HG03139 (cell line): Measurements from ENCODE around the gene SLC25A45.
"Not testable (repeated sequence)": the region's sequence is repeated elsewhere in the genome, so short reads cannot be mapped to it uniquely, and the experiment has no call there.

Experiments used
- ATAC-seq: cut with Tn5 transposase; IDR thresholded peaks from one replicate; pipeline ENCODE4 v1.9.1; 2021; ENCODE audit not compliant: unreplicated experiment

The SLC25A45 gene

DNA sequence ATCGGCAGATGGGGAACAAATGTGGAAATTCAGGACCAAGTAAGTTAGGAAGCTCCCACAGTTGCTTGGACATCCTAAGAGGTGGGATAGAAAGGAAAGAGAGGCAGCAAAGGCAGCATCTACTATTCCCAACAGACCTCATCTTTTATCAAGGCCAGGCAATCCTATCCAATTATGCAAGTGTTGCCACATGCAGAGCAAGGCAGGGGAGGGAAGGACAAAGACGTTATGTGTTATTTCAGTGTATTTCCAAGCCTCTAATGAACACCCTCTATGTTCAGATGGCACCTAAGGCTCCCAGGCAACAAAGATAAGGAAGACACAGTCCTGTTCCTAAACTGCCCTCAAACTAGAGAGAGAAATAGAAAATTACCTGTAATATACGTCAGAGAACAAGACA, 18.7 kb downstream of the SLC25A45 start:
- no peak for ATAC-seq

DNA sequence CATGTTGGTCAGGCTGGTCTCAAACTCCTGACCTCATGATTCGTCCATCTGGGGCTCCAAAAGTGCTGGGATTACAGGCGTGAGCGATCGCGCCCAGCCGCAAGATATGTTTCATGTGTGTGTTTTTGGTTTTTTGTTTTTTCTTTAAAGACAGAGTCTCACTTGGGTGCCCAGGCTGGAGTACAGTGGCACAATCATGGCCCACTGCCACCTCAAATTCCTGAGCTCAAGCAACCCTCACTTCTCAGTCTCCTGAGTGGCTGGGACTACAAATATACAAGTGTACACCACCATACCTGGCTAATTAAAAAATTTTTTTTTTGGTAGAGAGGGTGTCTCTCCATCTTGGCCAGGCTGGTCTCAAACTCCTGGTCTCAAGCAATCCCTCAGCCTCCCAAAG, 19.5 kb downstream of the SLC25A45 start:
- ATAC-seq = no peak

DNA sequence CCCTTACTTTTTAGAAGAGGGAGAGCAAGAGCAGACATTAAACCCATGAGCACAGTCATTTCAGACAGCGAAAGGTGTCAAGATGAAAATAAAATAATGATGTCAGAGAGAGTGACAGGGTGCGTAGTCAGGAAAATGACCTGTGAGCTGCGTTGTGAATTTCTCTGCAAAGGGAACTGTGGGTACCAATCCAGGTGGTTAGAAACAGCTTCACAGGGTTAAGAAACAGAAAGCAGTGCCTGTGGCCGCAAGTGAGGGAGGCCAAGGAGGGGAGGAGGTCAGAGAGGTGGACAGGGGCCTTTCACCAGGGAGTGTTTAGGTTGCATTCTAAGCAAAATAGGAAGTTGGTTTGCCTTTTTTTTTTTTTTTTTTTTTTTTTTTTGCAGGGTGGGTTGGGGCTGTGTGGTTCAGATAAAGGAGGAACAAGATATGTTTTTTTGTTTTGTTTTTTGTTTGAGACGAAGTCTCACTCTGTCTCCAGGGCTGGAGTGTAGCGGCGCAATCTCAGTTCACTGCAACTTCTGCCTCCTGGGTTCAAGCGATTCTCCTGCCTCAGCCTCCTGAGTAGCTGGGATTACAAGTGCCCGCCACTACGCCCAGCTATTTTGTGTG, 20.0 kb downstream of the SLC25A45 start:
- ATAC-seq = no peak

DNA sequence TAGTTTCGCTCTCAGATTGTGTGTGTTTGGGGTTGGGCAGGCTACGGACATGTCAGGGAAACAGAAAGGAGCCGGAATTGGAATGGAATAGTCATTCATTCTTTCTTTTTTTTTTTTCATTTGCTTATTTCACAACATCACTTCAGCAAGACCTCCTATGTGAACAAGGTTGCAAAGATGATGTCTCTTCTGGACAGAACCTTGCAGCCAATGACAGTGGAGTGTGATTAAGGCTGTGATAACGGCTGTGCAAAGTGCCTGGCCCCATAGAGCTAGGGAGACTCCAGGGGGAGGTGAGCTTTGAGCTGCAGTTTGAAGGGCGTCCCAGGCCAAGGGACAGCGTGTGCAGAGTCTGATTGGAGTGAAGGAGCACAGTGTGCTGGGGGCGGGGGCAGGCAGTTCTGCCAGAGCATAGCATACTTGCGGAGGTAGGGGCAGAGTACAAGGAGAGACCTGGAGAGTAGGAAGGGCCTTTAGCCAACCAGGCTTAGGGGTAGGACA, 24.5 kb downstream of the SLC25A45 start:
- no peak for ATAC-seq

DNA sequence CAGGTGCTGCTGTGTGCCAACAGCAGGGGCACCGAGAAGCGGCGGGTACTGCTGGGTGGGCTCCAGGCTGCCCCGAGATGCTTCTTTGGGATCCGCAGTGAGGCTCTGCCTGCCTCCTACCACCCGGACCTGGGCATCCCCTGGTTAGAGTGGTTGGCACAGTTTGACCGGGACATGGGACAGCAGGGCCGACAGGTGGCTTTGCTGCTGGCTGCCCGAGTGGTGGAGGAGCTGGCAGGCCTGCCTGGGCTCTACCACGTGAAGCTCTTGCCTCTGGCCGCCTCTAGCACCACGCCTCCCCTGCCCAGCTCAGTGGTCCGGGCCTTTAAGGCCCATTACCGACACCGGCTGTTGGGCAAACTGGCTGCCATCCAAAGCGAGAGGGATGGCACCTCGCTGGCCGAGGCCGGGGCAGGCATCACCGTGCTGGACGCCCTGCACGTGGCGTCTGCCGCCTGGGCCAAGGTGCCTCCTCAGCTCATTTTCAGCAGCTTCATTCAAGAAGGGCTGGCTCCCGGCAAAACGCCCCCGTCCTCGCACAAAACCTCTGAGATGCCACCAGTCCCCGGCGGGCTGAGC, 26.0 kb downstream of the SLC25A45 start:
- no peak for ATAC-seq

DNA sequence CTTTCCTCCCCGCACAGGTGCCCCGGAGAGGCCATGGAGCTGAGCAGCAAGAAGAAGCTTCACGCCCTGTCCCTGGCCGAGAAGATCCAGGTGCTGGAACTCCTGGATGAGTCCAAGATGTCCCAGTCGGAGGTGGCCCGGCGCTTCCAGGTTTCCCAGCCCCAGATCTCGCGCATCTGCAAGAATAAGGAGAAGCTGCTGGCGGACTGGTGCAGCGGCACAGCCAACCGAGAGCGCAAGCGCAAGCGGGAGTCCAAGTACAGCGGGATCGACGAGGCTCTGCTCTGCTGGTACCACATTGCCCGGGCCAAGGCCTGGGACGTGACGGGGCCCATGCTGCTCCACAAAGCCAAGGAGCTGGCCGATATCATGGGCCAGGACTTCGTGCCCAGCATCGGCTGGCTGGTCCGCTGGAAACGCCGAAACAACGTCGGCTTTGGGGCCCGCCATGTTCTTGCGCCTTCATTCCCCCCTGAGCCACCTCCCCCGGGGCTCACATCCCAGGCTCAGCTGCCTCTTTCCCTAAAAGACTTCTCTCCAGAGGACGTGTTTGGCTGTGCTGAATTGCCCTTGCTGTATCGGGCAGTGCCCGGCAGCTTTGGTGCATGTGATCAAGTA, 26.6 kb downstream of the SLC25A45 start:
- no peak for ATAC-seq

DNA sequence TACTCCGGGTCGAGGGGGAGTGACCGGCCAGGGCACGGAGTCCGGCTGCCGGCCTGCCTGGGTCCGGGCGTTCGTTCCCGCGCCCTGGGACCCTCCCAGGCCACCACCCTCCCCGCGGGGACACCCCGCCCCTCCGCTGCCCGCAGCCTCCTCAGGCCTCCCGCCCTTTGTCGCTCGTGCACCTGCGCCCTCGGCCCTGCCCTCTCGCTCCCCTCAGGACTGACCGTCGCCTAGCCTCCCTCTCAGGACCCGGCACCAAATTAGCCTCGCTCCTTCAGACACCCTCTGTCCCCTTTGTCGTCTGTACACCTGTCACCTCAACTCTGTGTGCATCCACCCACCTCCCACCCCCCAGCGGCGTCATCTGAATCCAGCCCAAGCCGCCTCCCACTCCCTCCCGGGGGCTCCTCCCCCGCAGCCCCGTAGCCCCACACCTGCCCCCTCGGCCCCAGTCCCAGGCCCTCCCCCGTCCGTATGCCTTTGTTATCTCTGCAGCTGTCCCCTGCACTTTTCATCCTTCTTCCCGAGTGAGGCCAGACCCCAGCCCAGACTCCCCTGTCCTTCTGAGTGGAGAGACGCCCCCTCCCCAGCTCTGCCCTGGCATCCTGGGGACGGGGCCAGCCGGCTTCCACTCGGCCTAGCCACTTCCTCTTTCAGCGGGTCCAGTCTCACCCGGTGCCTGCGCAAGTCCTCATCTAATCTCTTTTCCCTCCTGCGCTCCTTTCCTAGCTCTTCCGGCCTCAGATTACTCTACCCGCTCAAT, 27.3 kb downstream of the SLC25A45 start:
- ATAC-seq = peak; percentile 25

DNA sequence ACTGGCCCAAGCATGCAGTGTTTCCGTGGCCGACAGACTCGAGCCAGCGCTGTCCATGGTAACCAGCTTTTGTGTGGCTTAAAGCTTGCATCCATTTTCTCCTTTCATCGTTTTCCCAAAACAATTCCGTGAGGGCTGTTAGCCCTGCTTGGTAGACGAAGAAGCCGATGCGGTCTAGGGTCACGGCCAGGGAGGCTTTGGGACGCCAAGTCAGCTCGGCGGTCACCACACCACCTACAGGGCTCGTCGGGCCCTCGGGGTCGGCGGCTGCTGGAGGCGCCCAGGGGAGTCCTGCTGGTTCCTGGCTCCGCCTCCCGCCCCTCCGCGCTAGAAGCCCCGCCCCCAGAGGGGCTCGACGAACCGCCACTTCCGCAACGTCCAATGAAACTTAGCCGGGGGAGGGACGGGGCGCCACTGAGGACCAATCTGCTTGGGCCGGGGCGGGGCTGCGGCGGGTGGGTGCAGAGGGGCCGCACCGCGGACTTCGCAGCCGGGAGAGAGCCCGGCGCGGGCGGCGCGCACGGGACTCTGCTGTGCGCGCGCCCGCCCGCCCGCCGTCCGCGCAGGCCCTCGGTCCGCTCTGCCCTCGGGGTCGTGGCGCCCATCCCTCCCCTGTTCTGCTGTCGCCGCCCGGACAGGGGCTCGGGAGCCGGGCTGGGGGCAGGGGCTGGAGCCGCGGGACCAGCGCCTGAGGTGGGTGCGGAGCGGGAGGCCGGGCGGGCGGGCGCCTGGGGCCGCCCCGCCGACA, 28.0 kb downstream of the SLC25A45 start, which contains the start of gene TIGD3:
Gene TIGD3 (plus strand): TSS at position 487 of the 748 bp plus-strand sequence. CDS start 1,058 bp downstream, outside the sequence.
- peak; percentile 80 for ATAC-seq

DNA sequence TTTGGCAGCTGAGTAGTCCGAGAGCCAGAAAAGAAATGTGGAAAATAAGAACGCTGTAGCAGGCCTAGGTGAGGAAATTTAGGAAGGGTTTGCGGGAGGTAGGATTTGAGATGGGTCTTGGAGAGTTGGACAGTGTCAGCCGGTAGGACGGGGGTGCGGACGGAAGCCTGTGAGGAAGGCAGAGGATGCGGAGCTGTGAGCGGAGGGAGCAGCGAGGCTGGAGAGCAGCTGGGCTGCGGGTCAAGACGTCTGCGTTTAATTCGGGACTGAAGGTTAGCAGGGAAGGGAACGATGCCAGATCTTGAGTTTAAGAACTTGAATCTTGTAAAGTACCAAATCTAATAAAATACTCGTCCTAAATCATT, 28.6 kb downstream of the SLC25A45 start:
- no peak for ATAC-seq

DNA sequence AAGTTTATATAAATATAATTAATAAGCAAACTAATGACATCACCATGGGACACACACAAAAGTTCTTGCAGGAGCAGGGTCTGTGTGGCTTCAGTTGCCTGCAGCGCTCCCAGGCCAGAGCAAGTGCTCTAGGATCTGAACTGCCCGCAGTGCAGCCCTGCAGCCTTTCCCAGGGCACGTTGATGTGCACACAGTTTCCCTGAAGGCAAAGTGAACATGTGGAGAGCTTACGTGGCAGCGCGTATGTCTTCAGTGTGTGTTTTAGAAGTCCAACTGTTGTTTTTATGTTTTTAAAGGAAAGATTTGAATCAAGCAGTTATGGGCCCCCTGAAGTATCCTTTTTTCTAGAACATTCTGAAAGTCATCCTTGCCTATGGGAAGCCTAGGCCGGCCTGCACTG, 29.1 kb downstream of the SLC25A45 start:
- ATAC-seq = no peak

DNA sequence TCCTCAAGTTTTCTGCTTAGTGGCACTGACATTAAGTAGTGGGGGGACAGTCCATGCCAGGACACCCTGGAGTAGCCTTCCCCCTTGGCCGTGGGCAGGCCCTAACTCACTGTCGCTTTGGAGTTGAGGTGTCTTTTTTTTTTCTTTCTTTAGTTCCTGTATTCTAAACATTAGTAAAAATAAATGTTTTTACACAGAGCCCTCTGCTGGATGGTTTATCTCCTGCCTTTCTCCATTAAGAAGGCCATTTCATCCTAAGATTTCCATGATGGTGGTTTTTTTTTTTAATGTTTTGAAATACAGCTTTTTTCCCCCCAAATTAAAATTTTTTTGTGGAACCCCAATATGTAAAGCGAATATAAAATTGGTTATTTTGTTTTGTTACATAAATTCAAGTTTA, 29.7 kb downstream of the SLC25A45 start:
- no peak for ATAC-seq

DNA sequence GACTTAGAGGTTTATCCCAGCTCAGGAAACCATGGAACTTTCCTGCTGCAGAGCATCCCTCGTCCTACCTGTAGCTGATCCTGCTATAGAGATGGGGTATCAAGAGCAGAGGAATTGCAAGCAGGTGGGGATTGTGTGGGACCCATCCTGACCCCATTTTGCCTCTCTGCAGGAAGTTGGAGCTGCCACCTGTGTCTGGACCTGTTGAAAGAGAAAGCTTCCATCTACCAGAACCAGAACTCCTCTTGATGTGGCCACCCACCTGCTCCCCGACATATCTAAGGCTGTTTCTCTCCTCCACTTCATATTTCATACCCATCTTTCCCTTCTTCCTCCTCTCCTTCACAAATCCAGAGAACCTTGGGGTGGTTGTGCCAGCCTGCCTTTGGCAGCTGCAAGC, 30.9 kb downstream of the SLC25A45 start:
- no peak for ATAC-seq

DNA sequence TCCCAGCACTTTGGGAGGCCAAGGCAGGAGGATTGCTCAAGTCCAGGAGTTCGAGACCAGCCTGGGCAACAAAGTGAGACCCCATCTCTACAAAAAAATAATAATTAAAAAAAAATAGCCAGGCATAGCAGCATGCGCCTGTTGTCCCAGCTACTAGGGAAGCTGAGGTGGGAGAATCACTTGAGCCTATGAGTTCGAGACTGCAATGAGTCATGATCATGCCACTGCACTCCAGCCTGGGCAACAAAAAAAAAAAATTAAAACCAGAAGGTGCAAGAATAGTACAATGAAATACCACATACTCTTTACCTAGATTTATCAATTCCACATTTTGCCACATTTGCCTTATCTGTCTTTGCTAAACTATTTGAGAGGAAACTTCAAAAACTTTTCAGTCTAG, 40.6 kb downstream of the SLC25A45 start:
- no peak for ATAC-seq

DNA sequence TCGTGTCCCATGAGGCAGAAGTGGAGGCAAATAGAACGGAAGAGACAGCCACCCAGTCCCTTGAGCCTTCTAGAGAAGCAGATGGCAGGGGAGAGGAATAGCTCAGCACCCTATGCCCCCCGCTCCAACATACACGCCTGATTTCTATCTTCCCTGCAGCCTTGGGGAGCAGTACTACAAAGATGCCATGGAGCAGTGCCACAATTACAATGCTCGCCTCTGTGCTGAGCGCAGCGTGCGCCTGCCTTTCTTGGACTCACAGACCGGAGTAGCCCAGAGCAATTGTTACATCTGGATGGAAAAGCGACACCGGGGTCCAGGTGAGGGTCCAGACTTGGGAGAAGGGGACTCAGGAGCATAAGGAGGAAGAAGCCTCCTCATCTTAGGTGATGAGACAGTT, 42.2 kb downstream of the SLC25A45 start:
- ATAC-seq = no peak

DNA sequence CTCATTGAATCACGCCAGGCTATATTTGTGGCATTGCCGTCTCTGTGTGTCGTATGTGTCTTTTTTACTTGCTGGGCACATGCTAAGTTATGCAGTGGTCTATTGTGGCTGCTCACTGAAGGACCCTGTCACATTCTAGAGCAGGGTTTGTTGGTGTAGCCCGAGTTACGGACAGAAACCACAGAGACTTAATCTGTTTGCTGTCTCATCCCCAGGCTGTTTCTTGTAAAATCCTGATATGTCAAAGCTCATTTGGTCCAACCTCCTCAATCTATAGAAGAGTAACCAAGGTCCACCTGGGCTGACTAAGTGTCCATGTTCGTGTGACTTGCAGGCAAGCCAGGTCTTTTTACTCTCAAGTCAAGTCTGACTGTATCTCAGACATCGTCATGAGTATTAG, 43.8 kb downstream of the SLC25A45 start:
- no peak for ATAC-seq

DNA sequence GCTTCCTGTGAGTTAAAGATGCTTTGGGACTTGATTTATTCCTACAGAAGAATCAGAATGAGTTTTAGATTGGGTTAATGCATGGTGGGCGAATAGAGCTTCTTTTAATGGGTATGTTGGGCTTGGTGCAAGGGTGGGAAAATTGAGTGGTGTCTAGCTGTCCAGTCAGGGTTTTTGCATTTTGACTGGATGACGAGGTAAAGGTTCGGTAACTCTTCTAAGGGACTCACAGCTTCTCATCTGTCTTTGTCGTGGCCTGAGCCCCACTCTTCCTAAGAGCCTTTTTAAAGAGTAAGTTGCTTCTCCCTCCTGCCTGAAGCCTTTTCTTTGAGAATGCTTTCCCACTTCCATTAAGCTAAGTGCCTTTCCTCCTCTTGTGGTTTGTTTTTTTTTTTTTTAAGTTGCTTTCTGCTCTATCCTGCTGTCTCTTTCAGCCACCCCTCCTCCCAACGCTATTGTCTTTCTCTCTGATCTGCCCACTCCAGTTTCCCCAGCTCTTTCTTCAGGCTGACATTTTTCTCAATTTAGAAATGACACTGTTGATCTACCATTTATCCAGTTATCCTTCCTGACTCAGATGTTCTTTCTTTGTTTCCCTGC, 47.6 kb downstream of the SLC25A45 start:
- ATAC-seq = no peak

DNA sequence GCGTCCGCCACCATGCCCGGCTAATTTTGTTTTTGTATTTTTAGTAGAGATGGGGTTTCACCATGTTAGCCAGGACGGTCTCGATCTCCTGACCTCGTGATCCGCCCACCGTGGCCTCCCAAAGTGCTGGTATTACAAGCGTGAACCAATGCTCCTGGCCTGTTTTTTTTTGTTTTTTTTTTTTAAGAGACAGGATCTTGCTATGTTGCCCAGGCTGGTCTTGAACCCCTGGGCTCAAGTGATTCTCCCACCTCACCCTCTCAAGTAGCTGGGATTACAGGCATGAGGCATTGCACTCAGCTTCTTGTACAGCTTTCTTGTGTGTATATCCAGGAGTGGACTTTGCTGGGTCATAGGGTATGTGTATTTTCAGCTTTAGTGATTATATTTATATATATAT, 49.9 kb downstream of the SLC25A45 start:
- not testable (repeated sequence) for ATAC-seq

DNA sequence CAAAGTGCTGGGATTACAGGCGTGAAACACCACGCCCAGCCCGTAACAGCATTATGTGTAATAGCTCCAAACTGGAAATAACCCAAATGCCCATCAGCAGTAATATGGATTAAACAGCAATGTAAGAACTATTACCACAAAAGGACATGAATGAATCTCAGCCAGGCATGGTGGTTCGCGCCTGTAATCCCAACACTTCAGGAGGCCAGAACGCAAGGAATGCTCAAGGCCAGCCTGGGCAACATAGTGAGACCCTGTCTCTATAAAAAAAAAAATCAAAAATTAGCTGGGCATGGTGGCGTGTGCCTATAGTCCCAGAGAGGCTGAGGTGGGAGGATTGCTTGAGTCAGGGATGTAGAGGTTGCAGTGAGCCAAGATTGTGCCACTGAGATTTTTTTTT, 51.9 kb downstream of the SLC25A45 start:
- ATAC-seq = no peak

DNA sequence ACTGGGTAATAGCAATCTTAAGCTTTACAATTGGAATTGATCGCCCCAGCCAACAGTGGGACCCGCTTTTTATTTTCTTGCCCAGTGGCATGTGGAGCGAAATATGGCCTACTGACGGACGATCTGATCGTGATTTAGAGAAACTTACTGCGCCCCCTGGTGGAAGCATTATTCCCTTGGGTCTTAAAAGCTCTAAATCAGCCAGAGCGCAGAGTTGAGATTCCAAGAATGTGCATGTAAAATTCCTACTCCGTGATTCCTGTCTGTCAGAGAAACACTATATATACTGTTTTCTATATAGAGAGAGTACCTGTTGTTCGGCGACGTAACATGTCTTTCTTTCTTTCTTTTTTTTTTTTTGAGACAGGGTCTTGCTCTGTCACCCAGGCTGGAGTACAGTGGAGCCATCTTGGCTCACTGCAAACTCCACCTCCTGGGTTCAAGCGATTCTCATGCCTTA, 52.5 kb downstream of the SLC25A45 start:
- ATAC-seq = no peak

DNA sequence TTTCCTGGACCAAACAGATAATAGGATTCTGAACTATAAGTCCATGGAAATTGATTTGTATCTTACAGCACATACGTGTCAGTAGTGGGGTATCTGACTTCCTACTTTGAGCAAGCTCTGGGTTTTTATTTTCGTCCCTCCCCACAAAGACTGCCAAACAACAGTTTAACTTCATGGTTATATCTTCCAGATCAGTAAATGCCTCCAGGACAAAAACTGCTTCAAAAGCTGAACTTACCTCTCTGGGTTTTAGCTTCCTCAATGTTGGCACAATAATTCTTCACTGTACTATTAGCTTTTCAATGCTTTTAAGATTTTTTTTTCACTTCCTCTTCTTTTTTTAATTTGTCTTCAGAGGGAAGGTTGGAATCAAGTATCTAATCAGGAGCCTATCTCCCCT, 53.0 kb downstream of the SLC25A45 start:
- no peak for ATAC-seq

DNA sequence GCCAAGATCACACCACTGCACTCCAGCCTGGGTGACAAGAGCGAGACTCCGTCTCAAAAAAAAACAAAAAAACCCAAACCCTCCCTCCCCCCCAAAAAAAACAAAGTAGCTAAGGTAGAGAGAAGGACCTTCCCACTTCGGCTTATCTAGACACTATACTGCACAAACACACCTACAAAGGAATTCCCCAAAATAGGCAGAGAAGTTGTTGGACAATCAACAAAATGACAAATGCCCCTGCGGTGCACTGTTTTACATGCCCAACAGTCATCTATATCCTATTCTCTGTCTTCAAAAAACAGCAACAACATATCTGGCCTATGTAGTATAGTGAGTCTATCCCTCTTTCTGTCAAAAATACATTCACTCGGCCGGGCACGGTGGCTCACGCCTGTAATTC, 55.4 kb downstream of the SLC25A45 start:
- ATAC-seq = no peak
